HL-60 (cell line): ENCODE measurements around the gene BTBD2.

Source experiments
- POLR2AphosphoS5 ChIP-seq: IDR thresholded peaks from 2 replicates; pipeline ENCODE4 v1.6.1; 2012; ENCODE audit warnings: low read depth
- TF ChIP-seq, protein P1 (sequence below): IDR thresholded peaks from one replicate; pipeline ENCODE4 v1.5.1; 2011; ENCODE audit warnings: low read length, control low read depth, inconsistent platforms; ENCODE audit not compliant: insufficient read depth

DNA sequence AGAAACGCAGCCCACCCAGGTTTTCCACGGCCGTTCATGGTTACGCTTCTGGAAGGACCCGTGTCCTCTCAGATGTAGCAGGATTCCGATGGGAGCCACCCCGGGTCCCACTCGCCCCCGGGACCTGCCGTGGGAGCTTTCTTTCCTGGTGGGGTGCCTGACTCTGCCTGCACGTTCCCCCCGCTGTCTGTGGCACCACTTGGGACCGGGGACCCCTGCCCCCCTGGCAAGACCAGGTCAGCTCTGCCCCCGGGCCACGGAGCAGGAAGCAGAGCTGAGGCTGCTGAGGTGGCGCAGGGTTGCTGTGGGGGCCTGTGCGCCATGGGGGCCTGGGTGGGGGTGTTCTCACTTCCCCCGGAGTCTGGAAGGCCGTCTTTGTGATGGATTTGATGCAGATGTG is 62.5 kb downstream of the BTBD2 start:
- TF ChIP-seq POLR2AphosphoS5, result no peak
- TF ChIP-seq, protein P1, sequence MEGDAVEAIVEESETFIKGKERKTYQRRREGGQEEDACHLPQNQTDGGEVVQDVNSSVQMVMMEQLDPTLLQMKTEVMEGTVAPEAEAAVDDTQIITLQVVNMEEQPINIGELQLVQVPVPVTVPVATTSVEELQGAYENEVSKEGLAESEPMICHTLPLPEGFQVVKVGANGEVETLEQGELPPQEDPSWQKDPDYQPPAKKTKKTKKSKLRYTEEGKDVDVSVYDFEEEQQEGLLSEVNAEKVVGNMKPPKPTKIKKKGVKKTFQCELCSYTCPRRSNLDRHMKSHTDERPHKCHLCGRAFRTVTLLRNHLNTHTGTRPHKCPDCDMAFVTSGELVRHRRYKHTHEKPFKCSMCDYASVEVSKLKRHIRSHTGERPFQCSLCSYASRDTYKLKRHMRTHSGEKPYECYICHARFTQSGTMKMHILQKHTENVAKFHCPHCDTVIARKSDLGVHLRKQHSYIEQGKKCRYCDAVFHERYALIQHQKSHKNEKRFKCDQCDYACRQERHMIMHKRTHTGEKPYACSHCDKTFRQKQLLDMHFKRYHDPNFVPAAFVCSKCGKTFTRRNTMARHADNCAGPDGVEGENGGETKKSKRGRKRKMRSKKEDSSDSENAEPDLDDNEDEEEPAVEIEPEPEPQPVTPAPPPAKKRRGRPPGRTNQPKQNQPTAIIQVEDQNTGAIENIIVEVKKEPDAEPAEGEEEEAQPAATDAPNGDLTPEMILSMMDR, result no peak
